A549 (cell line): ENCODE data around the gene MIER1.

Experiments
- EHMT2 ChIP-seq: fragments of 200-600 bp; sonication (generic); IDR thresholded peaks from 2 replicates; pipeline ENCODE4 v1.6.1; 2016; ENCODE audit warnings: antibody characterized with exemption, low read depth, mild to moderate bottlenecking, moderate library complexity
- EP300 ChIP-seq, 2 experiments: fragments of >200 bp; sonication (Bioruptor Twin); formaldehyde crosslinking; IDR thresholded peaks; 2 replicates in 1 of 2; 3 replicates in 1 of 2; pipeline ENCODE4 v1.6.1; 2016 to 2017
- ESRRA ChIP-seq: fragments of 150-350 bp; IDR thresholded peaks from 2 replicates; pipeline ENCODE4 v1.6.1; 2014; ENCODE audit warnings: mild to moderate bottlenecking, low read length, borderline replicate concordance
- RAD21 ChIP-seq, 2 experiments: fragments of >200 bp in 1 of 2; sonication (Bioruptor Twin) in 1 of 2; formaldehyde crosslinking in 1 of 2; IDR thresholded peaks in 1 of 2; conservative IDR thresholded peaks in 1 of 2; 2 replicates in 1 of 2; 3 replicates in 1 of 2; pipeline ENCODE4 v1.6.1; 2012 to 2018; ENCODE audit warnings: inconsistent platforms in 1 of 2

- no peak for TF ChIP-seq EP300 (IDR thresholded peaks at IDR 0.05)
- no peak for TF ChIP-seq RAD21 (conservative IDR thresholded peaks at IDR 0.05 in 1 of 2, IDR thresholded peaks at IDR 0.05 in 1 of 2)
- TF ChIP-seq EHMT2, result no peak
- TF ChIP-seq ESRRA, result no peak
Observed at GRCh38 chr1:66876664-66877063, 48.1 kb upstream of the MIER1 start.
